Cardiac muscle cell (in vitro differentiated cells and primary cell): ENCODE measurements around the gene SCO1. TPM values are rescaled to one million over a fixed set of nuclear protein-coding genes. Genes with fewer than 3 reads are reported as not detected.

ENCODE experiments used
- DNase-seq, 2 donors: peaks; one replicate each; pipeline versions ENCODE4 v3.0.0 to v3.0.0-alpha.2; 2010 to 2017; ENCODE audit warnings: low read depth in 1 of 2, low spot score in 1 of 2
- H3K27ac ChIP-seq: fragments of 200-600 bp; sonication (generic); 2 replicates; pipeline ENCODE4 v1.5.1; 2016
- H3K27me3 ChIP-seq: fragments of 200-600 bp; sonication (generic); 2 replicates; pipeline ENCODE4 v1.6.0; 2016; ENCODE audit warnings: control low read depth
- H3K36me3 ChIP-seq: fragments of 200-600 bp; sonication (generic); 2 replicates; pipeline ENCODE4 v1.5.1; 2016; ENCODE audit warnings: control low read depth
- H3K4me1 ChIP-seq: fragments of 200-600 bp; sonication (generic); 2 replicates; pipeline ENCODE4 v1.8.1; 2017; ENCODE audit warnings: low read depth, mild to moderate bottlenecking, mixed run types
- H3K4me3 ChIP-seq: fragments of 200-600 bp; sonication (generic); 2 replicates; pipeline ENCODE4 v1.5.1; 2016; ENCODE audit warnings: mild to moderate bottlenecking
- H3K9me3 ChIP-seq: fragments of 200-600 bp; sonication (generic); 2 replicates; pipeline ENCODE4 v1.5.1; 2017; ENCODE audit warnings: low read depth, mild to moderate bottlenecking, control low read depth
- CTCF ChIP-seq: IDR thresholded peaks from 2 replicates; pipeline ENCODE4 v1.5.1; 2012; ENCODE audit warnings: low read depth, mild to moderate bottlenecking, low read length
- polyA plus RNA-seq: library from polyadenylated mRNA; unstranded; fragments of >200 nt; fragmentation: Nextera tagmentation; extraction: Ambion mirVana; gene quantifications from 2 replicates; pipeline ENCODE4 v1.2.1, GENCODE V29; 2016
- total RNA-seq: library from RNA; depleted of rRNA; stranded (reverse); fragments of >200 nt; gene quantifications from 2 replicates; pipeline ENCODE4 v1.2.3, GENCODE V29; 2016

SCO1 gene
- total and polyA plus RNA-seq, 2 experiments from 2014 or later: 56.4 to 67.2 TPM

DNA sequence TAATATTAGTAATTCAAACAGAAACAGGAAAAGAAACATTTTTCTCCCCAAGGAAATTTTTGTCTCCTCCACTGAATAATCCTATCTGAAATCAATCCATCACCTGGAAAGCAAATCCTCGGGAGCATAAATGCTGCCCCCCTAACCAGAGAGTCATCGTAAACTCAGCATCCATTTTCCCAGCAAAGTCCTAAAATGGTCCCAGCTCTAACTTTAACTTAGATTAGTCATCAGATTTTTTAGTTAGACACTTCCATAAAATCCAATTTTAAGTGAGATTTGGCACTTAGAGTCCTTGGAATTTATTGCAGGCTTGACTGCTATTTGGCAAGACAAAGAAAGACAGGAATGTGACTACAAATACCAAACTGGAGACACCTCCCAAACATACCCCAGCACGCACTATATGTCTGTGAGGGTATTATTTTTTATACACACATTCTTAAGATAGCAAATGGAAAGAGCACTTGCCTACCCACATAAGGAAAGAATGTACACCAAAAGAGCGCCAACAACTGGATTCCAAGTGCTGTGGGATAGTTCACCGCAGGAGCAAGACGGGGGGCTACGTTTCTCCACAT, 15.4 kb downstream of the SCO1 start:
- H3K36me3 ChIP-seq: peaks cover 52% of the 10 kb centered on the region

GRCh38 chr17:10674704-10675103, 22.6 kb downstream of the SCO1 start:
- H3K4me3 ChIP-seq: no peak overlapping the region
- H3K9me3 ChIP-seq: no peaks in the 10 kb centered on the region
- H3K27ac ChIP-seq: no peak overlapping the region
- H3K36me3 ChIP-seq: peaks cover 11% of the 10 kb centered on the region
- DNase-seq: no peak
- H3K4me1 ChIP-seq: no peaks in the 10 kb centered on the region
- H3K27me3 ChIP-seq: no peaks in the 10 kb centered on the region
- no peak for TF ChIP-seq CTCF

More for the DNA sequence above, 15.4 kb downstream of the SCO1 start:
- Histone ChIP-seq H3K9me3 (no peaks in the 10 kb centered on the region), H3K27ac (no peak overlapping the region), H3K4me3 (no peak overlapping the region), H3K27me3 (no peaks in the 10 kb centered on the region), H3K4me1 (no peaks in the 10 kb centered on the region)
- DNase-seq: peak in 1 of 2 donors; percentile 70
- TF ChIP-seq CTCF: no peak

DNA sequence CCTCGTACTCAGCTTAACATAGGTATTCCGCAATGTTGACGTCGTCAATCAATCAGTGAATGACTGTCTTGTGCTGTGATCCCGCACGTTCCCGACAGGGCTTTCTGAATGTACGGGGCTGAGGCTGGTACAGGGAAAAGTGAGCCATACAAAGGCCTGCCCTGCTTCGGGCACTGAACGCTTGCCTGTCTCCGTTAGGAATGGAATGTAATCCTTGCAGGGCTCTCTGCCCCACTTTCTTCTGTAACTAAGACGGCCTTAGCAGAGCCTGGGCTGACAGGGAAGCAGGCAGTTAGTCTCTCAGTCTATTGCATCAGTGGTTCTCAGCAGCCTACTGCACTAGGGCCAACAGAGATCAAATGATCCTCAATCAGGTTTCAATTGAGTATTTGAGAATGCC, 24.0 kb downstream of the SCO1 start:
- no peak overlapping the region for H3K27ac ChIP-seq
- no peaks in the 10 kb centered on the region for H3K9me3 ChIP-seq
- H3K36me3 ChIP-seq: peaks cover 5% of the 10 kb centered on the region
- no peak for TF ChIP-seq CTCF
- DNase-seq: no peak
- no peaks in the 10 kb centered on the region for H3K27me3 ChIP-seq
- H3K4me1 ChIP-seq: no peaks in the 10 kb centered on the region
- no peak overlapping the region for H3K4me3 ChIP-seq

DNA sequence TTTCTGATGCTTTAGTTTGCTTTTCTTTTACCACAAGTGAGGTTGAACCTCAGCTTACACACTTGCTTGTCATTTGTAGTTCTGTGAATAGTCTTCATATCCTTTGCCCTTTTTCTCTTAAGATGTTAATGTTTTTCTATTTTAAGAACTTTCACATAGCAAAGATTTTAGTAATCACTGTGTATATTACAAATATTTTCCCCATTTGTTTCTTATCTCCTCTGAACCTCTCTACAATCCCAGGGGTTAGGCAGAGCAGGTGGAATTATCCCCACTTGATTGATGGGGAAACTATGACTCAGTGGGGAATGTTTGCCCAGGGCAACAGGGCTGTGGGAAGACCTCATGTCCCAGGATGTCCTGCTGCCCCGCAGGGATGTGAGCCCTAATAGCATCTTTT, 28.6 kb downstream of the SCO1 start:
- TF ChIP-seq CTCF: no peak
- no peaks in the 10 kb centered on the region for H3K9me3 ChIP-seq
- H3K27me3 ChIP-seq: no peaks in the 10 kb centered on the region
- H3K36me3 ChIP-seq: no peaks in the 10 kb centered on the region
- H3K4me1 ChIP-seq: no peaks in the 10 kb centered on the region
- H3K27ac ChIP-seq: no peak overlapping the region
- no peak overlapping the region for H3K4me3 ChIP-seq
- peak in 1 of 2 donors; percentile 9 for DNase-seq

DNA sequence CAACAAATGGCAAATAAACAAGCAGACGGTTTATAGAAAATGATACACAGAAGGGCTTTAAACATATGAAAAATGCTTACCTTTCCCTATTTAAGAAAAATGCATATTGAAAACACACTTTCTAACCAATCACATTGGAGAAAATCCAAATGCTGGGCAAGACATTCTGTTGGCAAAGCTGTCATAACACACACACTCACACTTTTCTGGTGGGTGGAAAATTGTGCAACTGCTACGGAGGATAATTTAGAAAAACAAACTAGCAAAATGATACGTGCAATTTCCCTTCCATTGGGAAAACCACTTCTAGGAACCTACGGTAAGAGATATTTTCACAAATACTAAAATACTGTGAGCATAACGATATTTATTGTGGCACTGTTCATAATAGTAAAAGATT, 30.4 kb downstream of the SCO1 start:
- DNase-seq: no peak

More for the DNA sequence above, 30.4 kb downstream of the SCO1 start:
- H3K27ac ChIP-seq: no peak overlapping the region
- H3K4me1 ChIP-seq: no peaks in the 10 kb centered on the region
- no peak for TF ChIP-seq CTCF
- no peaks in the 10 kb centered on the region for H3K9me3 ChIP-seq
- no peak overlapping the region for H3K4me3 ChIP-seq
- no peaks in the 10 kb centered on the region for H3K36me3 ChIP-seq
- no peaks in the 10 kb centered on the region for H3K27me3 ChIP-seq
